NCI-H187 (cell line): ENCODE data around the gene SP100.
"Not testable (repeated sequence)": the region's sequence is repeated elsewhere in the genome, so short reads cannot be mapped to it uniquely, and the experiment has no call there.

ENCODE experiments used
- DNase-seq, 2 experiments: peaks; one replicate each; lab custom pipeline; 2025; lab: John Stamatoyannopoulos, UW

Gene SP100

GRCh38 chr2:230457793-230458192 lies 41.8 kb downstream of the SP100 start:
- no peak for DNase-seq

GRCh38 chr2:230459216-230459615 lies 43.2 kb downstream of the SP100 start:
- DNase-seq: no peak

- no peak for DNase-seq
These were observed 55.1 kb downstream of the SP100 start for GRCh38 chr2:230471074-230471473.

GRCh38 chr2:230472621-230473018 lies 56.6 kb downstream of the SP100 start:
- DNase-seq: no peak

GRCh38 chr2:230473378-230473777 lies 57.4 kb downstream of the SP100 start:
- DNase-seq: no peak

- no peak for DNase-seq
These were observed 59.1 kb downstream of the SP100 start for GRCh38 chr2:230475143-230475542.

- no peak for DNase-seq
These were observed 69.9 kb downstream of the SP100 start for GRCh38 chr2:230485801-230486341.

GRCh38 chr2:230491219-230491618 lies 75.2 kb downstream of the SP100 start:
- DNase-seq: not testable (repeated sequence)

GRCh38 chr2:230492107-230492506 lies 76.1 kb downstream of the SP100 start:
- no peak for DNase-seq

GRCh38 chr2:230494980-230495379 lies 79.0 kb downstream of the SP100 start:
- no peak for DNase-seq

- DNase-seq: no peak
These were observed 80.9 kb downstream of the SP100 start for GRCh38 chr2:230496891-230497290.

GRCh38 chr2:230498506-230499107 lies 82.6 kb downstream of the SP100 start:
- no peak for DNase-seq

- no peak for DNase-seq
These were observed 86.6 kb downstream of the SP100 start for GRCh38 chr2:230502593-230502992.

- no peak for DNase-seq
These were observed 87.8 kb downstream of the SP100 start for GRCh38 chr2:230503798-230504197.

GRCh38 chr2:230505162-230505561 lies 89.2 kb downstream of the SP100 start:
- no peak for DNase-seq

- no peak for DNase-seq
These were observed 97.2 kb downstream of the SP100 start for GRCh38 chr2:230512955-230513748.

GRCh38 chr2:230520061-230520874 lies 104.3 kb downstream of the SP100 start:
- no peak for DNase-seq

- no peak for DNase-seq
These were observed 104.8 kb downstream of the SP100 start for GRCh38 chr2:230520875-230521155.

GRCh38 chr2:230521386-230521785 lies 105.4 kb downstream of the SP100 start:
- DNase-seq: no peak

- no peak for DNase-seq
These were observed 109.7 kb downstream of the SP100 start for GRCh38 chr2:230525682-230526081.

- DNase-seq: no peak
These were observed 121.6 kb downstream of the SP100 start for GRCh38 chr2:230537531-230537976.

- DNase-seq: no peak
These were observed 124.3 kb downstream of the SP100 start for GRCh38 chr2:230540332-230540731.

- DNase-seq: no peak
These were observed 126.0 kb downstream of the SP100 start for GRCh38 chr2:230541934-230542380.
